Suprapubic skin (tissue), 4 donors: Measurements from ENCODE around the gene NPR2.

Source experiments
- CTCF ChIP-seq, 2 donors: fragments of 200-600 bp in 1 of 2; fragments of 450-650 bp in 1 of 2; sonication (generic) in 1 of 2; IDR thresholded peaks; one replicate each; pipeline ENCODE4 v1.5.1; 2016 to 2019; ENCODE audit warnings: antibody characterized with exemption in 2 of 2, mild to moderate bottlenecking in 1 of 2, moderate library complexity in 1 of 2
- EP300 ChIP-seq: sonication (generic); formaldehyde crosslinking; IDR thresholded peaks from one replicate; pipeline ENCODE4 v1.6.1; 2017; ENCODE audit warnings: antibody characterized with exemption
- POLR2A ChIP-seq, 2 donors: fragments of 450-650 bp; IDR thresholded peaks; one replicate each; pipeline ENCODE4 v1.6.1; 2017; ENCODE audit warnings: antibody characterized with exemption in 2 of 2, mild to moderate bottlenecking in 2 of 2, moderate library complexity in 2 of 2
- POLR2AphosphoS5 ChIP-seq, 3 donors: sonication (generic); formaldehyde crosslinking; IDR thresholded peaks; one replicate each; pipeline ENCODE4 v1.6.1; 2017; ENCODE audit warnings: antibody characterized with exemption in 3 of 3

GRCh38 chr9:35800530-35800929, 9.1 kb downstream of the NPR2 start:
- TF ChIP-seq CTCF (IDR thresholded peaks at IDR 0.05) (no peak), POLR2A (IDR thresholded peaks at IDR 0.05) (no peak), POLR2AphosphoS5 (IDR thresholded peaks at IDR 0.05) (no peak), EP300 (no peak)
